Vagina (tissue), 2 donors: ENCODE measurements around the gene F10.
"Not testable (repeated sequence)": the region's sequence is repeated elsewhere in the genome, so short reads cannot be mapped to it uniquely, and the experiment has no call there.

ENCODE experiments used
- POLR2A ChIP-seq, 2 donors: fragments of 450-650 bp; IDR thresholded peaks; one replicate each; pipeline ENCODE4 v1.6.1; 2017; ENCODE audit warnings: antibody characterized with exemption in 2 of 2, mild to moderate bottlenecking in 2 of 2, moderate library complexity in 2 of 2
- POLR2AphosphoS5 ChIP-seq, 2 donors: sonication (generic); formaldehyde crosslinking; IDR thresholded peaks; one replicate each; pipeline ENCODE4 v1.9.0; 2017; ENCODE audit warnings: antibody characterized with exemption in 2 of 2, mild to moderate bottlenecking in 2 of 2, low read depth in 1 of 2; ENCODE audit not compliant: insufficient read depth in 1 of 2
- TF ChIP-seq, protein P1 (sequence below), 3 experiments: fragments of 450-650 bp in 2 of 3; fragments of 200-600 bp in 1 of 3; sonication (generic) in 1 of 3; IDR thresholded peaks; one replicate each; pipeline ENCODE4 v1.5.1; 2017 to 2019; ENCODE audit warnings: antibody characterized with exemption in 3 of 3, mild to moderate bottlenecking in 2 of 3, moderate library complexity in 2 of 3

DNA sequence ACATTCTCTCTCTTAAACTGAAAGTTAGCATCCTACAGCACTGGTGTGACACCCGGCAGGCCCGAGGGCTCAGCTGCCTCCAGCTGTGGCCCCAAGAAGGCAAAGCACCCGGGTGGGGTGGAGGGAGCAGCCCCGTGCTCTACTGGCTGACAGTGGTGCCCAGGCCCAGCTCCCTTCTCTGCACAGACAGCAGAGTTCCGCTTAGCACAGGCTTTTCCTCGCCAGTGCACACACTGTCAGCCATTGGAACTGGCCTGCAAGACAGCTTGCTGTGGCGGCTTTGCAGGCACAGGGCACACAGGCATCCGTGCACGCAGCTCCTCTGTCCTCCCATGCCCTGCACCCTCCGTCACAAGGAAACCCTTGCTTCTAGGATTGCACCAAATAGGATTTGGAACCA lies 20.3 kb upstream of the F10 start:
- TF ChIP-seq, protein P1, sequence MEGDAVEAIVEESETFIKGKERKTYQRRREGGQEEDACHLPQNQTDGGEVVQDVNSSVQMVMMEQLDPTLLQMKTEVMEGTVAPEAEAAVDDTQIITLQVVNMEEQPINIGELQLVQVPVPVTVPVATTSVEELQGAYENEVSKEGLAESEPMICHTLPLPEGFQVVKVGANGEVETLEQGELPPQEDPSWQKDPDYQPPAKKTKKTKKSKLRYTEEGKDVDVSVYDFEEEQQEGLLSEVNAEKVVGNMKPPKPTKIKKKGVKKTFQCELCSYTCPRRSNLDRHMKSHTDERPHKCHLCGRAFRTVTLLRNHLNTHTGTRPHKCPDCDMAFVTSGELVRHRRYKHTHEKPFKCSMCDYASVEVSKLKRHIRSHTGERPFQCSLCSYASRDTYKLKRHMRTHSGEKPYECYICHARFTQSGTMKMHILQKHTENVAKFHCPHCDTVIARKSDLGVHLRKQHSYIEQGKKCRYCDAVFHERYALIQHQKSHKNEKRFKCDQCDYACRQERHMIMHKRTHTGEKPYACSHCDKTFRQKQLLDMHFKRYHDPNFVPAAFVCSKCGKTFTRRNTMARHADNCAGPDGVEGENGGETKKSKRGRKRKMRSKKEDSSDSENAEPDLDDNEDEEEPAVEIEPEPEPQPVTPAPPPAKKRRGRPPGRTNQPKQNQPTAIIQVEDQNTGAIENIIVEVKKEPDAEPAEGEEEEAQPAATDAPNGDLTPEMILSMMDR (IDR thresholded peaks at IDR 0.05): not testable (repeated sequence)
- TF ChIP-seq POLR2A (IDR thresholded peaks at IDR 0.05); POLR2AphosphoS5 (IDR thresholded peaks at IDR 0.05; ENCODE audit: insufficient read depth in 1 of 2, low read depth in 1 of 2): not testable (repeated sequence)
